ENCODE data around the gene ZBTB9. TPM values are rescaled to one million over a fixed set of nuclear protein-coding genes. Genes with fewer than 3 reads are reported as not detected.

The ZBTB9 gene
- total RNA-seq, 2 experiments from 2014 or later, result 5.5 to 5.7 TPM

DNA sequence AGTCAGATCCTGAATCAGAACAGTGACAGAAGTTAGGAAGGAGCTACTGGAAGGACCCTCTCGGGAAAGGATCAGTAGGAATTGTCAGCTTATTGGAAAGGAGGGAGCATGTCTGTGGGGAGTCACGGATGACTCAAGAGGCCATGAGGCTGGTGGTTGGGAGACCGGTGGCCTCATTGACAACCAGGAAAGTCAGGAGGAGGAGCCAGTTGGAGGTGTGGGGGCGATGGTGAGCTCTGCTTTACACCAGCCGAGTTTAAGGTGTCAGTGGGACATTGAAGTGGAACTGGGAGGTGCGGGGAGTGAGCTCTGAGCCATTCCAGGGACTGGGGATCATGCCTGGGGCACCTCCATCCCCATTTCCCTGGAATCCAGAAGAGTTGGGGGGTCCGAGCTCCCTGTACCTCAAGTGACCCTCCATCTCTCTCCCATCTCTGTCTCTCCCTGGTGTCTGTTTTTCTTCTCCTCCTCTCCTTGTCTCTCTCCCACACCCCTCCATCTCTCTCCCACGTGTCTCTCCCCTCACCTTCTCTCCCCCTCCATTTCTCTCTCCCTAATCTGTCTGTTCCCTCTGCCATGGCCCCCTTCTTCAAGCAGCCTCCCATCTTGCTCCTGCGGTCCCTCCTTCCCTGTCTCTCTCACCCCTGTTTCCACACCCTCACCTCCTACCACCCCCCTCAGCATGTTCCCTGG, 14.3 kb upstream of the ZBTB9 start:
- peaks cover 84% of the 10 kb centered on the region for H3K36me3 Mint-ChIP-seq (ENCODE audit: low read depth)
- H3K4me1 ChIP-seq (ENCODE audit: insufficient read depth, low read length), result peaks cover 3% of the 10 kb centered on the region
- H3K27me3 Mint-ChIP-seq, result no peaks in the 10 kb centered on the region
- H3K4me1 Mint-ChIP-seq (ENCODE audit: low read depth), result no peaks in the 10 kb centered on the region
- H3K27ac Mint-ChIP-seq, result no peak overlapping the region
- no peak overlapping the region for H3K4me3 ChIP-seq (ENCODE audit: low read length)
- no peaks in the 10 kb centered on the region for H3K27me3 ChIP-seq (ENCODE audit: control insufficient read depth in 1 of 2, insufficient read depth in 2 of 2, low read length in 2 of 2)
- H3K27ac ChIP-seq (ENCODE audit: low read depth in 1 of 2, low read length in 2 of 2), result no peak overlapping the region
- no peak for ATAC-seq (ENCODE audit: poor library complexity)
- intact Hi-C loops (cut with DNase I, micrococcal nuclease), result loop anchor here in 1 of 2 experiments (10.0 kb wide), 2 partner anchors 345 to 795 kb away; partner anchors contain the start of genes HMGA1 and LEMD2
- TF ChIP-seq, protein P1, sequence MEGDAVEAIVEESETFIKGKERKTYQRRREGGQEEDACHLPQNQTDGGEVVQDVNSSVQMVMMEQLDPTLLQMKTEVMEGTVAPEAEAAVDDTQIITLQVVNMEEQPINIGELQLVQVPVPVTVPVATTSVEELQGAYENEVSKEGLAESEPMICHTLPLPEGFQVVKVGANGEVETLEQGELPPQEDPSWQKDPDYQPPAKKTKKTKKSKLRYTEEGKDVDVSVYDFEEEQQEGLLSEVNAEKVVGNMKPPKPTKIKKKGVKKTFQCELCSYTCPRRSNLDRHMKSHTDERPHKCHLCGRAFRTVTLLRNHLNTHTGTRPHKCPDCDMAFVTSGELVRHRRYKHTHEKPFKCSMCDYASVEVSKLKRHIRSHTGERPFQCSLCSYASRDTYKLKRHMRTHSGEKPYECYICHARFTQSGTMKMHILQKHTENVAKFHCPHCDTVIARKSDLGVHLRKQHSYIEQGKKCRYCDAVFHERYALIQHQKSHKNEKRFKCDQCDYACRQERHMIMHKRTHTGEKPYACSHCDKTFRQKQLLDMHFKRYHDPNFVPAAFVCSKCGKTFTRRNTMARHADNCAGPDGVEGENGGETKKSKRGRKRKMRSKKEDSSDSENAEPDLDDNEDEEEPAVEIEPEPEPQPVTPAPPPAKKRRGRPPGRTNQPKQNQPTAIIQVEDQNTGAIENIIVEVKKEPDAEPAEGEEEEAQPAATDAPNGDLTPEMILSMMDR (IDR thresholded peaks at IDR 0.05), result no peak
- H3K36me3 ChIP-seq (ENCODE audit: insufficient read depth, low read length), result peaks cover 81% of the 10 kb centered on the region
- no peak for DNase-seq
- POLR2A ChIA-PET, result interaction anchor here (1.0 kb wide), 1 partner anchor 21 kb away, joined by 3 read pairs; the partner anchor contains the start of gene SYNGAP1
- CTCF ChIA-PET, result no interaction called here
- H3K4me3 Mint-ChIP-seq, result no peak overlapping the region
- H3K9me3 Mint-ChIP-seq, result no peaks in the 10 kb centered on the region
- no peaks in the 10 kb centered on the region for H3K9me3 ChIP-seq (ENCODE audit: control insufficient read depth in 1 of 2, insufficient read depth in 1 of 2, low read length in 2 of 2)

DNA sequence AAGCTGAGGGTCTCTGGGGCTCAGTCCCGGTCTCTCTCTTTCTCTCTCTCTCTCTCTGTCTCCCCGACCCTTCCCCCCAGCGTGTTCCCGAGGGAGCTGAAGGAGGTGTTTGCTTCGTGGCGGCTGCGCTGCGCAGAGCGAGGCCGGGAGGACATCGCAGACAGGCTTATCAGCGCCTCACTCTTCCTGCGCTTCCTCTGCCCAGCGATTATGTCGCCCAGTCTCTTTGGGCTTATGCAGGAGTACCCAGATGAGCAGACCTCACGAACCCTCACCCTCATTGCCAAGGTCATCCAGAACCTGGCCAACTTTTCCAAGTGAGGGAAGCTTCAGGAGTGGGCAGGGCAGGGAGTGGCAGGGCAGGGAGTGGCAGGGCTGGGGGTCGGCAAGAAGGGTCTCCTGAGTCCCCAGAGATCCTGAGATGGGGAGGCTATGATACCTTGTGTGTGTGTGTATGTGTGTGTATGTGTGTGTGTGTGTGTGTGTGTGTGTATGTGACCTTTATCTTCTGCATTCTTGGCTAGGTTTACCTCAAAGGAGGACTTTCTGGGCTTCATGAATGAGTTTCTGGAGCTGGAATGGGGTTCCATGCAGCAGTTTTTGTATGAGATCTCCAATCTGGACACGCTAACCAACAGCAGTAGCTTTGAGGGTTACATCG, 13.6 kb upstream of the ZBTB9 start:
- Histone ChIP-seq H3K4me1 (ENCODE audit: insufficient read depth, low read length) (peaks cover 3% of the 10 kb centered on the region), H3K9me3 (ENCODE audit: control insufficient read depth in 1 of 2, insufficient read depth in 1 of 2, low read length in 2 of 2) (no peaks in the 10 kb centered on the region), H3K36me3 (ENCODE audit: insufficient read depth, low read length) (peaks cover 76% of the 10 kb centered on the region), H3K4me3 (ENCODE audit: low read length) (no peak overlapping the region), H3K27me3 (ENCODE audit: control insufficient read depth in 1 of 2, insufficient read depth in 2 of 2, low read length in 2 of 2) (no peaks in the 10 kb centered on the region), H3K27ac (ENCODE audit: low read depth in 1 of 2, low read length in 2 of 2) (no peak overlapping the region)
- H3K36me3 Mint-ChIP-seq (ENCODE audit: low read depth), result peaks cover 80% of the 10 kb centered on the region
- ATAC-seq (ENCODE audit: poor library complexity) (no peak), DNase-seq (no peak)
- no peaks in the 10 kb centered on the region for H3K9me3 Mint-ChIP-seq
- POLR2A ChIA-PET, result interaction anchor here (1.0 kb wide), 1 partner anchor 21 kb away, joined by 3 read pairs; the partner anchor contains the start of gene SYNGAP1
- TF ChIP-seq, protein P1 (IDR thresholded peaks at IDR 0.05), result no peak
- CTCF ChIA-PET, result no interaction called here
- H3K27me3 Mint-ChIP-seq, result no peaks in the 10 kb centered on the region
- intact Hi-C loops (cut with DNase I, micrococcal nuclease), result no loop called here
- H3K4me1 Mint-ChIP-seq (ENCODE audit: low read depth), result no peaks in the 10 kb centered on the region
- H3K4me3 Mint-ChIP-seq, result no peak overlapping the region
- H3K27ac Mint-ChIP-seq, result no peak overlapping the region

- ChIA-PET POLR2A (interaction anchor here (2.2 kb wide), 1 partner anchor 11 kb away, joined by 6 read pairs; no protein-coding TSS in a partner anchor), CTCF (no interaction called here)
- peaks cover 3% of the 10 kb centered on the region for H3K4me1 ChIP-seq (ENCODE audit: insufficient read depth, low read length)
- DNase-seq (no peak), ATAC-seq (ENCODE audit: poor library complexity) (no peak)
- H3K27ac Mint-ChIP-seq, result no peak overlapping the region
- no peaks in the 10 kb centered on the region for H3K27me3 ChIP-seq (ENCODE audit: control insufficient read depth in 1 of 2, insufficient read depth in 2 of 2, low read length in 2 of 2)
- H3K27ac ChIP-seq (ENCODE audit: low read depth in 1 of 2, low read length in 2 of 2), result no peak overlapping the region
- H3K4me3 Mint-ChIP-seq, result no peak overlapping the region
- H3K36me3 ChIP-seq (ENCODE audit: insufficient read depth, low read length), result peaks cover 78% of the 10 kb centered on the region
- H3K36me3 Mint-ChIP-seq (ENCODE audit: low read depth), result peaks cover 80% of the 10 kb centered on the region
- no peaks in the 10 kb centered on the region for H3K9me3 ChIP-seq (ENCODE audit: control insufficient read depth in 1 of 2, insufficient read depth in 1 of 2, low read length in 2 of 2)
- H3K4me1 Mint-ChIP-seq (ENCODE audit: low read depth), result no peaks in the 10 kb centered on the region
- H3K27me3 Mint-ChIP-seq, result no peaks in the 10 kb centered on the region
- no peaks in the 10 kb centered on the region for H3K9me3 Mint-ChIP-seq
- no peak overlapping the region for H3K4me3 ChIP-seq (ENCODE audit: low read length)
- TF ChIP-seq, protein P1 (IDR thresholded peaks at IDR 0.05), result no peak
- intact Hi-C loops (cut with DNase I, micrococcal nuclease), result no loop called here
These were observed 12.9 kb upstream of the ZBTB9 start for GRCh38 chr6:33441457-33441856.
